NCI-H446 (cell line): ENCODE results near the gene EMD.
A peak's percentile ranks its signal among the peaks of the same experiment; 100 is the strongest.
"Not testable (repeated sequence)": the region's sequence is repeated elsewhere in the genome, so short reads cannot be mapped to it uniquely, and the experiment has no call there.

ENCODE experiments used
- DNase-seq, 2 experiments: peaks; one replicate each; lab custom pipeline; 2025; lab: John Stamatoyannopoulos, UW

EMD gene

GRCh38 chrX:154371017-154371788, 7.9 kb upstream of the EMD start:
- peak; percentile 81 to 94 for DNase-seq

GRCh38 chrX:154371789-154372300, 7.2 kb upstream of the EMD start:
- DNase-seq: peak in 1 of 2 experiments; percentile 27

DNA sequence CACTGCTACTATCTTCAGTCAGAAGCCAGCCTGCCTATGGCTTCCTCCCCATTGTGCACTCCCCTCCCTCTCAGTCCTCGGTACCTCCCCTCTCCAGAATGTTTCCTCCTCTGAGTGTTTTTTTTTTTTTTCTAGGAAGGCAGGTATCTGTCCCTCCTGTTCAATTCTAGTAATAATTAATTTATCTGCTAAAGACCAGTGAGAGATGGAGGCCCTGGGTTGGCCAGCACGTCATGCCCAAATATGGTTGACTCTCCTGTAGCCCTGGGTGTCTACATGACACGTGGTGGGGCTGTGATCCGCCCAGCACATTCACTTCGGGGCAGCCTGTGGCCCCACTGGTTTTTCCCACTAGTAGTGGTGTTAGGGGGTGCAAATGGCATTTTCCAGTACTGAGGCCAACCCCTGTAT, 6.5 kb upstream of the EMD start:
- DNase-seq: no peak

- DNase-seq: peak; percentile 38 to 76
These were observed 5.5 kb upstream of the EMD start for GRCh38 chrX:154373340-154374306.

GRCh38 chrX:154374313-154375155, 4.6 kb upstream of the EMD start, which contains the start of gene FLNA:
Gene FLNA (minus strand): TSS chrX:154374634. CDS start chrX:154371245, 3,389 bp downstream.
- no peak for DNase-seq

- DNase-seq: no peak
These were observed 4.0 kb upstream of the EMD start for GRCh38 chrX:154375156-154375504.

- peak in 1 of 2 experiments; percentile 27 for DNase-seq
These were observed 2.3 kb upstream of the EMD start for GRCh38 chrX:154376774-154377173.

GRCh38 chrX:154378059-154378798, 866 bp upstream of the EMD start:
- DNase-seq: peak; percentile 52 to 80

DNA sequence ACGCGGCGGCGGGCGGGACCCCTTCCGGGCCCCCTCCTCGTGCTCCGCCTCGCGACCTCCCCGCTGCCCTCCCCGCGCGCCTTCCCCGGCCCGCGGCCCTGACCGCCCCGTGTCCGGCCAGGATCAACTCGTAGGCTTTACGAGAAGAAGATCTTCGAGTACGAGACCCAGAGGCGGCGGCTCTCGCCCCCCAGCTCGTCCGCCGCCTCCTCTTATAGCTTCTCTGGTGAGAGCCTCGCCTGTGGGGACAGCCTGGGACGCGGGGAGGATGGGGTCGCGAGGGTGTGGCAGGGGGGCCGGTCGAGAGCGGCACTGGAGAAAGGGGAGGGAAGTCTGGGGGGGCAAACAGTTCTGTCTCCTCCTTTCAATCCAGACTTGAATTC, 465 bp downstream of the EMD start:
- DNase-seq: no peak

DNA sequence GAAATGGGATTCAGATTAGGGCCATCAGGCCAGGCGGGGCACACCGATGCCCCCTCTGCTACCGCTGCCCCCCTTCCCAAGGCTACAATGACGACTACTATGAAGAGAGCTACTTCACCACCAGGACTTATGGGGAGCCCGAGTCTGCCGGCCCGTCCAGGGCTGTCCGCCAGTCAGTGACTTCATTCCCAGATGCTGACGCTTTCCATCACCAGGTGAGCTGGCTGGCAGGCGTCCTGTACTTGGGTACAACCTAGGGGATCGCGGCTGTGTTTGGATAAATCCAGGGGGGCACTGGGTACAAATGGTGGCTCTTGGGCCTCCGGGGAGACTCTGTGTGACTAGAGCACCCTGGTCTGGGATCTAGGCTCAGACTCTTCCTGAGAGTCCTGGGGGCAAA, 1.1 kb downstream of the EMD start:
- DNase-seq: no peak

DNA sequence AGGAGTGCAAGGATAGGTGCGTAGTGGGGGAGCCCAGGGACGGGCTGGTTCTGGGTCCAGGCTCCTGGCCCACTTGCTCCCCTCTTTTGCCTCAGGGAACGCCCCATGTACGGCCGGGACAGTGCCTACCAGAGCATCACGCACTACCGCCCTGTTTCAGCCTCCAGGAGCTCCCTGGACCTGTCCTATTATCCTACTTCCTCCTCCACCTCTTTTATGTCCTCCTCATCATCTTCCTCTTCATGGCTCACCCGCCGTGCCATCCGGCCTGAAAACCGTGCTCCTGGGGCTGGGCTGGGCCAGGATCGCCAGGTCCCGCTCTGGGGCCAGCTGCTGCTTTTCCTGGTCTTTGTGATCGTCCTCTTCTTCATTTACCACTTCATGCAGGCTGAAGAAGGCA, 1.7 kb downstream of the EMD start:
- DNase-seq: no peak

- DNase-seq: no peak
These were observed 2.2 kb downstream of the EMD start for GRCh38 chrX:154381271-154381670.

DNA sequence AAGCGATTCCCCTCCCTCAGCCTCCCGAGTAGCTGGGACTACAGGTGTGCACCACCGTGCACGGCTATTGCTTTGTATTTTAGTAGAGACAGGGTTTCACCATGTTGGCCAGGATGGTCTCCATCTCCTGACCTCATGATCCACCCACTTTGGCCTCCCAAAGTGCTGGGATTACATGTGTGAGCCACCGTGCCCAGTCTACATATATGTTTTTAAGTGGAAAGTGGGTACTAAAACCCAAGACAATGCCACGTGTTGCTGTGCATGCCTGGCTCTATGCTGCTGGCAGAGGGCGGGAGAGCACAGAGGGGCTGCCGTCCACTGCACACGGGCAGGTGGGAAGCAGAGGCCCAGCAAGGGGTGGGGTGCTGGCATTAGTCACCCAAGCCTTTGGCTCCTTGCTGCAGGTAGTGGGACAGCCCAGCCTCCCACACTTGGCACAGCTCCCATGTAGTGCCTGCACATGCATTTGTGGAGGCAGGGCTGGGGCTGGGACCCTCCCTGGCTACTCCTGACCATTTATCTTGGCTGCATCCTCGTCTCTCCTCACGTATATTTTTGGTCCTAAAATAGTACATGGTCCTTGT, 3.5 kb downstream of the EMD start:
- no peak for DNase-seq

GRCh38 chrX:154383359-154384283, 4.5 kb downstream of the EMD start:
- no peak for DNase-seq

GRCh38 chrX:154384284-154384892, 5.3 kb downstream of the EMD start:
- no peak for DNase-seq

GRCh38 chrX:154388094-154388493, 9.0 kb downstream of the EMD start:
- DNase-seq: not testable (repeated sequence)

- not testable (repeated sequence) for DNase-seq
These were observed 9.6 kb downstream of the EMD start for GRCh38 chrX:154388649-154389048.

- DNase-seq: not testable (repeated sequence)
These were observed 11.0 kb downstream of the EMD start for GRCh38 chrX:154389812-154390747.
